HG03575 (cell line): ENCODE data around the gene MYD88.
A peak's percentile ranks its signal among the peaks of the same experiment; 100 is the strongest.
"Not testable (repeated sequence)": the region's sequence is repeated elsewhere in the genome, so short reads cannot be mapped to it uniquely, and the experiment has no call there.

Experiments
- ATAC-seq: cut with Tn5 transposase; IDR thresholded peaks from one replicate; pipeline ENCODE4 v1.9.1; 2021; ENCODE audit not compliant: unreplicated experiment, insufficient number of reproducible peaks, low FRiP score; ENCODE audit errors: extremely low read depth

The MYD88 gene

DNA sequence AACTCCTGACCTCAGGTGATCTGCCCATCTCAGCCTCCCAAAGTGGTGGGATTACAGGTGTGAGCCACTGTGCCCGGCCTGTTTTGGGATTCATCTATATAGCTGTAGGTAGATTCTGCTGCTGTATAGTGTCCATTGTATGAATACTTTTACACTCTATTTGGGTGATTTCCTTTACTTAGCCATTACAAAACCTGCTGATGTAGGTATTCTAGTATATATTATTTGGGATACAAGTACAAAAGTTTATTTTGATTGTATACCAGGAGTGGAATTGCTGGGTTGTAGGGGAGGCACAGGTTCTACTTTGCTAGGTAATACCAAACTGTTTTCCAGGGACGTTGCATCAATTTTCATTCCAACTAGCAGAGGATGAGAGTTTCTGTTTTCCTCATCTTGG lies 17.4 kb downstream of the MYD88 start:
- ATAC-seq: no peak

DNA sequence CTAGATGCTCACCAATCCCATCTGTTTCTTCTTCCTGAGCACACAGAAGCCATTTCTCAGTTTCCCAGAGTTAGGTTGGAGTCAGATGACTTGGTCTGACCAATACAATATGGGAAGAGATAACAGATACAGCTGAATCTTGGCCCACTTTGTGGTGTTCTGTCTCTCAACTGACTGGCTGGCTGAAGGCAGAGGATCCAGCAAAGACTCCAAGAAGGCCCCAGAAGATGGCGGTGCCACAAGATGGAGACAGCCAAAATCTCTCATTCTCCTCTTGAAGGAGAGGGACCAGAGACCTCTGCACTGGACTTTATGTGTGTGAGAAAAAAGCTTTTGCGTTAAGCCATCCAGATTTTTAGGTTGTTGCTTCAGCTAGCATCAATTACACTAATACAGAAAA lies 18.7 kb downstream of the MYD88 start:
- ATAC-seq: no peak

- ATAC-seq: no peak
These were observed 19.1 kb downstream of the MYD88 start for GRCh38 chr3:38157595-38157994.

GRCh38 chr3:38158472-38158871 lies 20.0 kb downstream of the MYD88 start:
- ATAC-seq: no peak

DNA sequence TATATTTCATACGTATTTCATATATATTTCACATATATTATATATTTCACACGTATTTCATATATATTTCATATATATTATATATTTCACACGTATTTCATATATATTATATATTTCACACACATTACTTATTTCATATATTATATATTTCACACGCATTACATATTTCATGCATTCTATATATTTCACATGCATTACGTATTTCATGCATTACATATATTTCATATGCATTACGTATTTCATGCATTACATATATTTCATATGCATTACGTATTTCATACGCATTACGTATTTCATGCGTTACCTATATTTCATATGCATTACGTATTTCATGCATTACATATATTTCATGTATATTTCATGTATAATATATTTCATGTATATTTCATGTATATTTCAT lies 22.2 kb downstream of the MYD88 start:
- ATAC-seq: not testable (repeated sequence)

GRCh38 chr3:38163117-38163840 lies 24.8 kb downstream of the MYD88 start:
- ATAC-seq: no peak

GRCh38 chr3:38163841-38164642 lies 25.6 kb downstream of the MYD88 start:
- ATAC-seq: no peak

- no peak for ATAC-seq
These were observed 26.1 kb downstream of the MYD88 start for GRCh38 chr3:38164643-38164951.

DNA sequence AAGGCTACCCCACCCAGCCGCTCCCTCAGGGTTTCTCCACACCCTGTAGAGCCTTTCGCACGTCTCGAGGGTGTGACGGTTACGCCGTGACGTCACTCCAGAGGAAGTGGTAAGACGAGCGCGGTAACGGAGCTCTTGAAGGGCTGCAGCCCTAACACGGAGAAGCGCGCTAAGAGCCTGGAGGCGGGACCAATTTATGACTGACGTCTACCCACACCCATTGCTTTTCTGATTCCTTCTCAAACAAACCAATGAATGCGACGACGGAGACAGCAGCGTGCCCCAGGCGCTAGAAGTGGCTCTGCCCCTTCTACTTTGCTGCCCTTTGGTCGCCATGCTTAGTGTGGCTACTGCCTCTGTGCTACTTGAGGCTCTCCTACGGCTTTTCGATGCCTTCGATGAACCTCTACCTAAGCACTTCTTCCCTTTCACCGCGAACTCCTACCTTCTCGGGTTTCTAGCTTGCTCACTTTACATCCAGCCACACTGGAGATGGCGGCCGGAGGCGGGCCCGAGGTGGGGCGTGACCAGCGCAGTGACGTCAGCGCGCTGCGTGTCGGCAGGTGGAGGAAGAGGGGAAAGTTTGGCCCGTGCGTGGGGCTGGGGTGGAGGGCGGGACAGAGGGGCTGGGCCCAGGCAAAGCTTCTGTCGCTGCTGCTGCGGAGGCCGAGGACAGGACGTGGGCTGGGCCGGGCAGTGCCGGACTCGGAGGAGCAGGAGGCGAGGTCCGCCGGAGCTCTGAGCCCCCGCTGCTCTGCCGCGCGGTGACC lies 26.7 kb downstream of the MYD88 start, which contains the start of gene OXSR1:
Gene OXSR1 (plus strand): TSS at position 586 of the 770 bp plus-strand sequence. CDS start 340 bp downstream, outside the sequence.
- ATAC-seq: peak; percentile 90

DNA sequence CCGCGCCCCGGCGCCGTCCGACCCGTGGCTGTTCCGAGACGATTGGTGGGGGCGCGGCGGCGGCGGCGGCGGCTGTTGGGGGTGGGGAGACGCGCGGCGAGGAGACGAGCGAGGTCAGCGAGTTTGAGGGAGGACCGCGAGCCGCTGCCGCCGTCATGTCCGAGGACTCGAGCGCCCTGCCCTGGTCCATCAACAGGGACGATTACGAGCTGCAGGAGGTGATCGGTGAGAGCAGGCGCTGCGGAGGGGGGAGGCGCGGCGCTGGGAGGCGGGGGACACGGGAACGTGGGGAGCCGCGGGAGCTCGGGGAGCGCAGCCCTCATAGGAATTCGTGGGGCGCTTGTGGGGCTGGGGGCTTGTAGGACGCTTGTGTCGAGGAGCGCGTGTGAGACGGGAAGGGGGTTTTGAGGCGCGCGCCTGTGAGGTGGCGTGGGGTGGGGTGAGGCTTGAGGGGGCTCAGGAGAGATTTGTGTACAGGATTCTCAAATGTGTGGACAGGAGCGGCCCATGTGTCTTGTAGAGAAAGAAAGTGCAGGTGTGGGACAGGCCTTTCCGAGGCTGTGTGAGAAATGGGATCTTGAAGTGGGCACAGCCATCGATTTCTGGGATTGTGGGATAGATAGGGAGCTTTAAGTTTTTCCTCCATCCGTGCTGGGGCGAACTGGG lies 27.4 kb downstream of the MYD88 start:
- no peak for ATAC-seq

DNA sequence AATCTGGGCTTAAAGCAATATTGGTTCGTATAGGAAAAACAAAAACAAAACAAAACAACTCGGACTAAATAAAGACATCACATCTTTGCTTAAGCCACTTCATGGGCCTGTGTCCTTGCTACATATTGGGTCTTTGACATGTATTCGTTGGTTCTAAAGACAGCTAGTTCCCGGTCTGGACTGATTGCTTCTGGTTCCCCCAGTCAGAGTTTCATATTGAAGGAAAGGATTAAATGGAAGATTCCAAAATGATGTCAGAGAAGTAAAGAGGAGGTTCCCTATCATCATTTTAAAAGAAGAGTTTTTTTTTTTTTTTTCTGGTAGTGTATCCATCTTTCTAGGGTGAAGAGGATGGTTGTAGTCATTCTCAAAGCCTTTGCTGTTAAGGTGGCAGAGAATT lies 29.1 kb downstream of the MYD88 start:
- no peak for ATAC-seq

GRCh38 chr3:38168151-38169026 lies 29.9 kb downstream of the MYD88 start:
- no peak for ATAC-seq

DNA sequence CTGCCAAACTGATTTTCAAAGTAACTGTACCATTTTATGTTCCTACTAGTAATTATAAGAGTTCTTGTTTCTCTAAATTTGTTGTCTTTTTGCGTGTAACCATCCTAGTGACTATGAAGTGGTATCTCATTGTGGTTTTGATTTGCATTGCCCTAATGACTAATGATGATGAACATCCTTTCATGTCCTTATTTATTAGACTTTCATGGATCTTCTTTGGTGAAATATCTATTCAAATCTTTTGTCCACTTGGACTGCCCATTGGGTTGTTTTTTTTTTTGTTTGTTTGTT lies 30.5 kb downstream of the MYD88 start:
- ATAC-seq: no peak

- ATAC-seq: no peak
These were observed 32.3 kb downstream of the MYD88 start for GRCh38 chr3:38170722-38171121.

DNA sequence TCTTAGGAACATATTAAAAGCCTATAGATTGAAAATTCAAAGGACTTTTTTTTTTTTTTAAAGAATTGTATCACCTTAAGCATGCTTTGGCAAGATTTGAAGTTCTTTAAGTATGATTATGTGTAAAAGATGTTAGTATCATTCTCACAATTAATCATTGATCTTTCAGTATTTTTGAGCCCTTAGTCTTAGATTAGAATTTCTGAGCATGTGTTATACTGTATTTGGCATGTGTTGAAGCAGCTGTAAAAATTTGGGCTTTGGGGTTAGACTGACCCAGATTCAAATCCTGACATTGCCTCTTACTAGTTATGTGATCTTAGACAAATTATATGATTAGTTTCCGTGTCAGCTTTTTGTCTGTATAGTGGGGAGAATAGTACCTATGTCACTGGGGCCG lies 33.2 kb downstream of the MYD88 start:
- no peak for ATAC-seq

DNA sequence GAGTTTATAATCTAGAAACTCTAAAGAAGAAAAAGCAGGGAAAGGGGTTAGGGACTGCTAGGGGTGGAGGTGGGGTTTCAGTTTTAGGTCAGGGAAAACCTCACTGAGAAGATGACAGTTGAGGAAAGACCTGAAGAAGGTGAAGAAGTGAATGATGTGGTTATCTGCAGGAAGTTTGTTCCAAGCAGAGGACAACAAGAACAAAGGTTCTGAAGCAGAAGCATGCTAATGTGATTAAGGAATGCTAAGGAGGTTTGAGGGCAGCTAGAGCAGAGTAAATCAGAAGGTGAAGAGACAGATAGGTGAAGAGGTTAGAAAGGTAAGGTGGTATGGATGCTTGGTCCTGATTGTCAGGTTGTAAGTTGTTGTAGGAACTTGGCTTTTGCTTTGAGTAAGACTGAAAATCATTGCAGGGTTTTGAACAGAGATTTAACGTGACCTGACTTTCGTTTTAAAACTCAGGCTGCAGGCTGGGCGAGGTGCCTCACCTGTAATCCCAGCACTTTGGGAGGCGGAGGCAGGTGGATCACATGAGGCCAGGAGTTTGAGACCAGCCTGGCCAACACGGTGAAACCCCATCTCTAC lies 35.5 kb downstream of the MYD88 start:
- no peak for ATAC-seq

- no peak for ATAC-seq
These were observed 38.7 kb downstream of the MYD88 start for GRCh38 chr3:38177181-38177580.

DNA sequence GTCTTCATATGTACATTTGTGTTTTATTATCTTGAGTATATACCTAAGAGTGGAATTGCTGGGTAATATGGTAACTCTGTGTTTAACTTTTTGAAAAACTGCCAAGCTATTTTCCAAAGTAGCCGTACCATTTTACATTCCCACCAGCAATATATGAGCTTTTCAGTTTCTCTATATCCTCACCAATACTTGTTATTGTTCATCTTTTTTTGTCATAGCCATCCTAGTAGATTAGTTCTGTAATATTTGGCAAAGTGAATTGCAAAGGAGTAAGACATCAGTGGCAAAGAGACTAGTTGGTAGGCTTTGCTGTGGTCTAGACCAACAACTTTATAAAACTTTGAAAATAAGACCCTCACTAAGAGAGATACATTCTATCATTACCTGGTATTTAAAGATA lies 48.3 kb downstream of the MYD88 start:
- no peak for ATAC-seq
